Type B pancreatic cell (in vitro differentiated cells): ENCODE measurements around the gene RAB36. TPM values are rescaled to one million over a fixed set of nuclear protein-coding genes. Genes with fewer than 3 reads are reported as not detected.
A peak's percentile ranks its signal among the peaks of the same experiment; 100 is the strongest.

Source experiments
- DNase-seq: peaks from one replicate; pipeline ENCODE4 v3.0.0; 2021; ENCODE audit warnings: mixed read lengths; ENCODE audit not compliant: unreplicated experiment; ENCODE audit errors: extremely low spot score
- H3K27ac Mint-ChIP-seq: 2 replicates; pipeline ENCODE4 v1.8.0; 2021; ENCODE audit warnings: mild to moderate bottlenecking, mixed read lengths
- H3K27me3 Mint-ChIP-seq: 2 replicates; pipeline ENCODE4 v1.8.0; 2021; ENCODE audit warnings: mixed read lengths
- H3K36me3 Mint-ChIP-seq: 2 replicates; pipeline ENCODE4 v1.8.0; 2021; ENCODE audit warnings: mixed read lengths
- H3K4me1 Mint-ChIP-seq: one replicate; pipeline ENCODE4 v1.8.0; 2021; ENCODE audit warnings: mixed read lengths; ENCODE audit not compliant: unreplicated experiment
- H3K4me3 Mint-ChIP-seq: 2 replicates; pipeline ENCODE4 v1.8.0; 2021; ENCODE audit warnings: mild to moderate bottlenecking, mixed read lengths
- H3K9me3 Mint-ChIP-seq: 2 replicates; pipeline ENCODE4 v1.8.0; 2021; ENCODE audit warnings: mixed read lengths
- total RNA-seq: library from RNA; stranded (reverse); gene quantifications from 2 replicates; pipeline ENCODE4 v1.2.1, GENCODE V29; 2021; ENCODE audit warnings: low replicate concordance
- TF ChIP-seq, protein P1 (sequence below): fragments of 200-600 bp; sonication (generic); conservative IDR thresholded peaks from 2 replicates; pipeline ENCODE4 v1.5.0; 2021; ENCODE audit warnings: antibody characterized with exemption, mild to moderate bottlenecking

The RAB36 gene
- total RNA-seq, 1 donor from 2014 or later: 18.4 TPM

DNA sequence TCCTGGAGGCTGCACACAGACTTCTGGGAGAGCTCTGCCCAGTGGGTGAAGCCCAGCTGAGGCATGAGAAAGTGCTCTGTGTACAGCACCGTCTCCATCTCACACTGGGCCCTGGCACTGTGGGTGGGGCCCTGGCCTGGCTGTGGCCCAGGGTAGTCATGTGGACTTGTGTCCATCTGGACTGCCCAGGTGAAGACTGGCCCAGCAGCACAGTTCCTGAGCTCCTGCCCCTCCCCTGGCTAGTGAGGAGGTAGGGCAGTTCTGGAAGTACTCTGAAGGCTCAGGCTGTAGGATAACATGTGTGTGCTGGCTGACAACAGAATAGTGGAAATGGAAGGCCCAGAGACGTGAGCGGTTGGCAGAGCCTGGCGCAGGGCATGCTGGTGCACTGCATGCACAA, 38.9 kb upstream of the RAB36 start:
- no peak overlapping the region for H3K4me3 Mint-ChIP-seq
- H3K4me1 Mint-ChIP-seq: no peaks in the 10 kb centered on the region
- TF ChIP-seq, protein P1, sequence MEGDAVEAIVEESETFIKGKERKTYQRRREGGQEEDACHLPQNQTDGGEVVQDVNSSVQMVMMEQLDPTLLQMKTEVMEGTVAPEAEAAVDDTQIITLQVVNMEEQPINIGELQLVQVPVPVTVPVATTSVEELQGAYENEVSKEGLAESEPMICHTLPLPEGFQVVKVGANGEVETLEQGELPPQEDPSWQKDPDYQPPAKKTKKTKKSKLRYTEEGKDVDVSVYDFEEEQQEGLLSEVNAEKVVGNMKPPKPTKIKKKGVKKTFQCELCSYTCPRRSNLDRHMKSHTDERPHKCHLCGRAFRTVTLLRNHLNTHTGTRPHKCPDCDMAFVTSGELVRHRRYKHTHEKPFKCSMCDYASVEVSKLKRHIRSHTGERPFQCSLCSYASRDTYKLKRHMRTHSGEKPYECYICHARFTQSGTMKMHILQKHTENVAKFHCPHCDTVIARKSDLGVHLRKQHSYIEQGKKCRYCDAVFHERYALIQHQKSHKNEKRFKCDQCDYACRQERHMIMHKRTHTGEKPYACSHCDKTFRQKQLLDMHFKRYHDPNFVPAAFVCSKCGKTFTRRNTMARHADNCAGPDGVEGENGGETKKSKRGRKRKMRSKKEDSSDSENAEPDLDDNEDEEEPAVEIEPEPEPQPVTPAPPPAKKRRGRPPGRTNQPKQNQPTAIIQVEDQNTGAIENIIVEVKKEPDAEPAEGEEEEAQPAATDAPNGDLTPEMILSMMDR: no peak
- DNase-seq: no peak
- H3K27me3 Mint-ChIP-seq: no peaks in the 10 kb centered on the region
- H3K27ac Mint-ChIP-seq: no peak overlapping the region
- H3K36me3 Mint-ChIP-seq: no peaks in the 10 kb centered on the region
- H3K9me3 Mint-ChIP-seq: no peaks in the 10 kb centered on the region

DNA sequence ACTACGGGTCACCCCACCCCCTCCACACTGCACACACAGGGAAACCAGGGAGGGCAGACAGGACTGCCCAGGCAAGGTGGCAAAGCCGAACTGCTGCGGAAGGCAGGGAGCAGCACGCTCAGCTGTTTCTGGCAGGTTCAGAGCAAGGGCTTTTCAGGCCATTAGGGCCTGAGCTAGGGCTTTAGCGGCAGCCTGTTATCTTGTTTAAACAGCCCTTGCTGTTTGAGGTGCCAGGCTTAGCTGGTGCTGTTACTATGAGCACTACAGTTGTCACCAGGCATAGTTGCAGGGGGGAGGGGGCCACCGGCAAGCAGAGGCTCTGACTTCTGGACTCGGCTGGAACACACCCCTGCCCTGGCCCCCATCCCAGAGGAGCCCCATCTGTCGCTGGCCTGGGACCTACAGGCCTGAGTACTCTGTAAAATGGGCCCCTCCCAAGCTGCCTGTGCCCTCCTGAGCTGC, 38.3 kb upstream of the RAB36 start:
- Mint-ChIP-seq H3K9me3 (no peaks in the 10 kb centered on the region), H3K27me3 (no peaks in the 10 kb centered on the region), H3K27ac (peak overlapping the region; percentile 58), H3K4me1 (no peaks in the 10 kb centered on the region), H3K36me3 (no peaks in the 10 kb centered on the region), H3K4me3 (no peak overlapping the region)
- DNase-seq: no peak
- TF ChIP-seq, protein P1: no peak

DNA sequence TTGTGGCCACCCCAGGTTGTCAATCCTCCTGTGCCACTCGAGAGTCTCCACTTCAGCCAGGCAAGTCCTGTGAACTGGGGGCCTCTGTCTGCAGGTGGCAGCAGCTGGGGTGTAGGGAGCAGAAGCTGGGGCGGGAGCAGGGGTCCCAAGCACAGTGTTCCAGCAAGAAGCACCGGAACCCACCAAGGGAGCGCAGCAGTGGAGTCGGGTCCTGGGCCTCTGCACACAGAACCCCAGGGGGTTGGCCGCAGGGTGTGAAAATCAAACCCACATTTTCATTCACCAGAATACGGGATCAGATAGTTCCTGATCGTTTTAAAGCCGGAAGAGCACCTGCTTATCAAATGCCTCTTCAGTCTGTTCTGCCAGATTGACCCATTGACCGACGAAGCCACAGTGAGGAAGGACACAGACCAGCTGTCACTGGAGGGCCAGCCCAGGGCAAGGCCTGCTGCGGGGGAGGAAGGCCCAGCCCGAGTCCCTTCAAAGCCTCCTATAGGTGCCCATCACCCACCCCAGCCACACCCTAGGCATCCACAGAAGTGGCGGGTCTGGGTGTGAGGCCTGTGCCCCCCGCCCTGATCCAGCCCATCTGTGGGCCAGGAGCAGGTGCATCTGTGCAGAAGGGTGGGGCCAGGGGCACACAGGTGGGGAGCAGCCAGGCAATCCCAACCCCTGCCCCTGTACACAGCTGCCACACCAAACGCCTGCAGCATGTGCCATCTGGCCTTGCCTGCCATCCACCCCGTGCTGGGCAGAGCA, 37.6 kb upstream of the RAB36 start:
- H3K4me3 Mint-ChIP-seq: no peak overlapping the region
- H3K4me1 Mint-ChIP-seq: no peaks in the 10 kb centered on the region
- H3K36me3 Mint-ChIP-seq: no peaks in the 10 kb centered on the region
- DNase-seq: no peak
- TF ChIP-seq, protein P1: no peak
- no peaks in the 10 kb centered on the region for H3K27me3 Mint-ChIP-seq
- no peaks in the 10 kb centered on the region for H3K9me3 Mint-ChIP-seq
- peak overlapping the region; percentile 58 for H3K27ac Mint-ChIP-seq

DNA sequence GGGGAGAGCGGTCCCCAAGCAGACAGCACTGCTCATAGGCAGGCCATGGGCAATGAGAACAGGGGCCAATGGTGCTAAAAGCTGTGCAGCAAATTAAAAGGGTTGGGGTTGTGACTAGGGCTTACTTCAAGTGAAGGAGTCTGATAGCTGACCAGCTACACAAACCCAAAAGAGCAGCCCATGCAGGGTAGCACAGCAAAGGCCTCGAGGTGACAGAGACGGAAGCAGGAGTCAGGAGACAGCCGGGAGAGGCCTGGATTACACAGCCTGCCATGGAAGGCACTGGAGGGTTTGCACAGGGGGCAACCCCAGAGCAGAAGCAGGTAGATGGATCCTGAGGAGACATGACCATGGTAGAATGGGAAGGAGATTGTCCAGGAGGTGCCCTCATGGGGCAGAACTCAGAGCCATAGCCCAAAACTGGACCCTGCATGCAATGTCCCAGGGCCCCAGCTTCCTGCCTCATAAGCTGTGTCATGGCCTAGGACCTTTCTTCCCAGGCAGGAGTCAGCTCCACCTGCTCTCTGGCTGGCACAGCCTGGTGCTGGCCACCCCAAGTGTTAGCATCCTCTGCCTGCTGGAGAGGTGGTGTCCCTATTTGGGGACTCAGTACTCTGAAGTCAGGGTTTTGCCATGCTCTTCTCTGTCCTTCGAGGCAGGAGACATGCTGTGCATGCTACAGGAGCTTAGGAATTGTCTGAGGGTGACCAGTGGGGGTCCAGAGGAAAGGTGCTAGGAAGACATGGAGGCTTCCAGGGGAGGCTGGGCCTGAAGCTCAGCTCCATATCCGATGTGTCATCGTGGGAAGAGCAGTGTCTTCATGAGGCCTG, 36.8 kb upstream of the RAB36 start:
- no peaks in the 10 kb centered on the region for H3K27me3 Mint-ChIP-seq
- H3K27ac Mint-ChIP-seq: no peak overlapping the region
- no peaks in the 10 kb centered on the region for H3K36me3 Mint-ChIP-seq
- TF ChIP-seq, protein P1: no peak
- H3K9me3 Mint-ChIP-seq: no peaks in the 10 kb centered on the region
- H3K4me1 Mint-ChIP-seq: peaks cover 4% of the 10 kb centered on the region
- no peak for DNase-seq
- H3K4me3 Mint-ChIP-seq: no peak overlapping the region

DNA sequence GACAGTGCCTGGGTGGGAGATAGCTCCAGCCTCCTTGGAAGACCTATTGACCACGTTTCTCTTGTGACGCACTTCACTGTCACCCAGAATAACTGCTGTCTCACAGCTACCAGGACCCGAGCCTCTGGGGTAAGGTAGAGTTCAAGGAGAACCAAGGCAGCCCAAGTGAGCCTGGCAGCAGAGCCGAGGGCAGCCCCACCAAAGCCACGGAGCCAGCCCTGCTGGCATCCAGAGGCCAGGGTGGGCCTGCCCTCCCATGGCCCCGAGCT, 36.3 kb upstream of the RAB36 start:
- Mint-ChIP-seq H3K4me3 (no peak overlapping the region), H3K36me3 (no peaks in the 10 kb centered on the region), H3K9me3 (no peaks in the 10 kb centered on the region), H3K27ac (no peak overlapping the region), H3K4me1 (peaks cover 4% of the 10 kb centered on the region), H3K27me3 (no peaks in the 10 kb centered on the region)
- no peak for DNase-seq
- TF ChIP-seq, protein P1: no peak
